ENCODE results near the gene FAM193B.
"Not testable (repeated sequence)": the region's sequence is repeated elsewhere in the genome, so short reads cannot be mapped to it uniquely, and the experiment has no call there.

The FAM193B gene

DNA sequence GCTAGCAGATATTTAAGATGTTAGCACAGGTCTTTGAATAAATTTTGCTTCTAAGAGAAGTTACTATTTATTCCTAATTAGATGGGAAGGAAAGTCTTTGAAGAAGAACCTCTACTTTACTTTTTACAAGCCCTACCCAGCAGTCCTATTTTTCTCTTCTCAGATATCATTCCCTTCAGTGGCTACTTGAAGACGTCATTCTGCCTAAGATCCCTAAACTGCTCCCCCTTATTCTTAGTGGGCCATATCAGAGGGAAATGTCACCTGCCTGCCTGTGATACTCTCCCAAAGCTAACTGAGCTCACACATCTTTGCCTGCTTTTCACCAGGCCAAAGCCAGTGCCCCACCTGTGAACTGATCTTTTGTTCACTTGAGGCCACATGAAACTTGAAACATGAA is 21.1 kb upstream of the FAM193B start:
- no peak for DNase-seq

DNA sequence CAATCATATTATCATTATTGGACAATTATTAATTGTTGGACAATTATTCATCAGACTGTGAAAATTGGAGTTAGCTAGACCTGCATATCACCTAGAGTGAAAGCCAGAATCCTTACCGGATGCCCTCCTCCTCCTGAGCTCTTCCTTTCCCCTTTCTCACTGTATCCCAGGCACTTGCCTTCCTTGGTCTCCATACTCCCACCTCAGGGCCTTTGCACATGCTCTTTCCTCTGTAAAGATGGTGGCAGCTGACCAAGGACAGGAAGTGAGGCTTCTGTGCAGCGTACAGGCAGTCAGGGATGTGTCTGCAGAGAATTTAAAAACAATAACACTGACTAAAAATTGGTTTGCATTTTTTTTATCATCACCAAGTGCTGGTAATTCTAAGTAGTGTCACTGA is 15.5 kb upstream of the FAM193B start:
- DNase-seq, result no peak

DNA sequence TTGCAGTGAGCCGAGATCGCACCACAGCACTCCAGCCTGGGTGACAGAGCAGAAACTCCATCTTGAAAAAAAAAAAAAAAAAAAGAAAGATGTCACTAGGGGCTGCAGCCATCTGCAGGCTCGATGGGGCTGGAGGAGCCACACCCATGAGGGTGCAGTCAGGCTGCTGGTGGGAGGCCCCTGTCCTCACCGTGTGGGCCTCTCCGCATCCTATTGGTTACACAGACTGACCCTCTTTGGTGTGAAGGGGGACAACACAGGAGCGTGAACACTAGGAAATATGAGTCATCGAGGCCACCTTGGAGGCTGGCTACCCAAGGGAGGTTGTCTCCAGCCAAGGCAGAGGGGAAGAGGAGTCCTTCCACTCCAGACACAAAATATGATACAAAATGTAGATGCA is 14.0 kb upstream of the FAM193B start:
- DNase-seq, result no peak

DNA sequence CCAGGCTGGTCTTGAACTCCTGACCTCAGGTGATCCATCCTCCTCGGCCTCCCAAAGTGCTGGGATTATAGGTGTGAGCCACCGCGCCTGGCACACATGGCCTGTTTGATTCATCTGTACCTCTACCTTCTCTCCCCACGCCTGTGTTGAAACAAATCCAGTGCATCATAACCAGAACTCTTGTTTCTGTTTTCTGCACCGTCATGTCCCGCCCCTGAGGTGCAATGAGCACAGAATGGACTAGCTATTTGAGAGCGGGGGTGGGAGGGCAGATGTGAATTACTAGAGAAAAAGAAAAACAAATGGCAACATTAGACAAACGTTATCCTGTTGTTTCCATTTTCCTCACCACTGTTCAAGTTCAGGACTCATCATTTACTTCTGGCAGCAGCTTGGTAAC is 10.7 kb upstream of the FAM193B start:
- DNase-seq, result no peak

DNA sequence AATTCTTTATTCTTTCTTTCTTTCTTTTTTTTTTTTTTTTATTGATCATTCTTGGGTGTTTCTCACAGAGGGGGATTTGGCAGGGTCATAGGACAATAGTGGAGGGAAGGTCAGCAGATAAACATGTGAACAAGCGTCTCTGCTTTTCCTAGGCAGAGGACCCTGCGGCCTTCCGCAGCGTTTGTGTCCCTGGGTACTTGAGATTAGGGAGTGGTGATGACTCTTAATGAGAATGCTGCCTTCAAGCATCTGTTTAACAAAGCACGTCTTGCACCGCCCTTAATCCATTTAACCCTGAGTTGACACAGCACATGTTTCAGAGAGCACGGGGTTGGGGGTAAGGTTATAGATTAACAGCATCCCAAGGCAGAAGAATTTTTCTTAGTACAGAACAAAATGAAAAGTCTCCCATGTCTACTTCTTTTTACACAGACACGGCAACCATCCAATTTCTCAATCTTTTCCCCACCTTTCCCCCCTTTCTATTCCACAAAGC is 5.1 kb upstream of the FAM193B start:
- not testable (repeated sequence) for DNase-seq

DNA sequence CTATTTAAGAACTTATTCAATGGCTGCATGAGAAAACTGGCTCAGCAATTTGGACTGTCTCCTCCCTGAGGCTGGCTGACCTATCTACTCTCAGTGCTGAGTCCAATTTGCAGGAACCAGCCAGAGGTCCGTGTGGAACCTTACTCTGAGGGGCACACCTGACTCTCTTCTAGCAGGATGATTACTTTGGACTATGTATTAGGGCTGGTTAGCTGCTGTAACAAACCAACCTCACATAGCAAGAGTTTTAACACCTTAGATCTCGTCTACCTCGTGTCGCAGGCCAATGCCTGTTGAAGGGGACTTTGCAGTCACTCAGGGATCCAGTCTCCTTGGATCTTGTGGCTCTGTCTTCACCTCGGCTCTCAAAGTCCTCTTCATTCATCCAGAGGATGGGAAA is 3.4 kb upstream of the FAM193B start:
- DNase-seq, result no peak

DNA sequence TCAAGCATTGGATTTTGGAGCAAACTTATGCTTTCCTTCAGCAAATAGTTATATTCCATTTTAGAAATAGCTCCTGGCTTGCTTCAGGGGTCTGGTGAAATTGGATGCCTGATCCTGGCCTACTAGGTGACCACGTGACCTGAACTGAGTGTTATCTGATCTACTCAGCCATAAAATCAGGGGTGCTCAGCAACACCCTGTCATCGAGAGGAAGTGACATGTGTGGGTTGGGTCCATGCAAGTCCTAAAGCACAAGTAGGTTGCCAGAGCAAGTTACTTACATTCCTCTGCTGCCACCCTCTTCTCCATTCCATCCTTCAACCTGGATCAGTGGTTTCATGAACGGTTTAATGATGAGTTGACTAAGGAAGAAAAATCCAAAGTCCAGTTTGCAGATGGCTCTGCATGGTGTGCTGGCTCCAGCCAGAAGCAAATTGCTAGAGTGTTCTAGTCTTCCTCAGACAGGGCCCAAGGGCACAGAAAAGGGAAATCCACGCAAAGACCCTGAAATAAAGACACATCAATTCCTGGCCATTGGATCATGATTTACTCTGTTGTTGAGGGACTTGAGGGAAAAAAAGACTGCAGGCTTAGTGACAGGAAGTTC is 2.8 kb upstream of the FAM193B start:
- DNase-seq, result no peak

DNA sequence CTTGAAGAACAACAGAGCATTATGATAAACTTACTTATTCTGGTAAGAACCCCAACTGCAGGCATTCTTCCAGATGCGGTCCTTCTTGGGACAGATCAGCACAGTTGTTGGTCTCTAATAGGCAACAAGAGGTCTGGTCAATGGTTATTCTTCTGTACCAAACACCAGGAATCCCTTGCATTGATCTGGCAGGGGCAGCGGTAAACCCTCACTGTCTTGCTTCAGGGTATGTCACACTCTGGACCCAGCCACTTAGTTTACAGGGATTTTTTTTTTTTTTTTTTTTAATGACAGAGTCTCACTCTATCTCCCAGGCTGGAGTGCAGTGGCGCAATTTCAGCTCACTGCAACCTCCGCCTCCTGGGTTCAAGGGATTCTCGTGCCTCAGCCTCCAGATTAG is 1.3 kb upstream of the FAM193B start:
- DNase-seq, result no peak

DNA sequence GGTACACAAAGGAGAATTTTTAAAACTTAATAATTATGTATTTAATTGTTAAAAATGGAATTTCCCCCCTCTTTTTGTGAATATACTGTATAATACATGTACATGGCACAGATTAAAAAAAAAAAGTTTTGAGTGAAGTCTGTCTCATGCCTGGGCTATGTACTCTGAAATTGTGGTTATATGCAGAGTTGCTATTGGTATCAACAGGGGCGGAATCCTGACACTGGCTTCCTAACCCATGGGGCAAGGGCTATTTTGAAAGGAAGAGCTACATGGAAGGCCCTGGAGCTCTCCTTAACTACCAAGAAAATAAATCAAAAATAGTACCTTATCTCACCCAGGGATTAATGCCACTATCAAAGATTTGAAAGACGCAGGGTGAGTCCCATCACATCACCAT is 865 bp upstream of the FAM193B start:
- DNase-seq, result no peak

DNA sequence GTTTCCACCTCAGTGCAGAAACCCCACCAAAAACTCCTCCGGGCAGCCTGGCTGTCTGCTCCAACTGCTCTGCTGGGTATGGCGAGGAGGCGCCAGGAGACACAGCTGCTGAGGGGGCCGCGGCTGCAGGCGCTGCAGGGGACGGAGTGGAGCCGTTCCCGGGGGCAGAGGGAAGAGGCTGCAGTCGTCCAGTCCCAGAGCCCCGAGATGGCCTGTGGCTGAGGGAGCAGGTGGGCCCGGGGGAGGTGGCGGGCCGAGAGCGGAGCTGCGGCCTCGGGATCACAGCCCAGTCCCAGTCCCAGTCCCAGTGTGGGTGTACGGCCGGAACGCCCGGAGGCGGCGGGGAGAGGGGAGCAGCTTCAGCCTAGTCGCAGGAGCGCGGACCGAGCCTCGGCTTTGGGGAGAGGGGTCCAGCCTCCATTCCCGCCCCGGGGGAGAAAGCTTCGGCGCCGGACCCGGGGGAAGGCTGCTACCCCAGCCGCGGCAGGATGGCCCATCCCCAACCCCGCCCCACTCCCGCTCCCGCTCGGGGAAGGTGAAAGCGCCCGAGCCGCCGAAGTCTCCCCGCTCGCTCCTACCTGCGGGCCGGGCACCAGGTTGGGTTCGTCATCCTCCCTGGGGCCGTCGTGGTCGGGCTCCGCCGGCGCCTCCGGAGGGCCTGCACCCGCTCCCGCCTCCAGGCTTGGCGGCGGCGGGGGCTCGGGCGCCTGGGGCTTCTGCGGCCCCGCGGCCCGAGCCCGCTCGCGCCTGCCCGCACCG is 513 bp downstream of the FAM193B start:
- peak; percentile 61 for DNase-seq

DNA sequence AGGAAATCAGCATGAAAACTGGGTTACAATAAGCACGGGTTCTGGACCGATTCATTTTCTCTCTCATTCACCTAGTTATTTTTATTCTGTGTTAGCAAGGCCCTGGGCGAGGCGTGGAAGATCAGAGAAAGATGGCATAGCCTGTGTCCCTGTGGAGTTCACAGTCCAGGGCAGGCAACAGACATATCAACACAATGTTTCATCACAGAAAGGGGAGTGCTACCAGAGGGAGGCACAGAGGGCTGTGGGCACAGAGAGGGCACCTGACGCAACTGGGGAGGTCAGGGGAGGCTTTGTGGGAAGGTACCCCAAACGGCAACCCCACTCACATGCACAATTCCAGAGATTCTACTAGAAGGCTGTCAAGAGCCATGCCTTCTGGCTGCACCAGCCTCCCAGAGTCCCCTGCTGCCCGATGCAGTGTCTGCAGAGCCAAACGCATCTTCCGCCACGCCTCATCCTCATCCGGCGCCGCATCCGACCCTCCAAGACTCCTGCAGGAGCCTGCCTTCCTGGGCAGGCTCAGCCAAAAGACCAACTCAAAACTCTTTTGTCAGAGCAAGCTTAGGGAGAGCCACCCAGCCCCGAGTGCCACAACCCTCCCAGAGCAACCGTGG is 1.4 kb downstream of the FAM193B start:
- no peak for DNase-seq

DNA sequence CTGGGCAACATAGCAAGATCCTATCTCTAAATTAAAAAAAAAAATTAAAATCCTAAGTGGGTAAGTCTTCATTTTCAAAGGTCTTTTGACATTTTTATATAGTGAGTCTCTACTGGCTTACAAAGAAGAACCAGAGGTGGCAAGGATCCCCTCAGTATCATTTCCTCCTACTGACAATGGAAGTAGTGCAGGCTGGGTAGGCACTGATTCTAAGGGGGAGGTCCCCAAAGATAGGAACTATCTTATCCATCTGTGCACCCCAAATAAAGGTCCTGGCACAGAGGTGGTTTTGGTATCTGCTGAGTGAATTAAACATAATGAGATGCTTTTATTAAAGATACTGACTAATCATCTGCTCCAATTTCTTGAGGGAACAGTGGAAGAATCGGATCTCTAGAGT is 4.2 kb downstream of the FAM193B start:
- DNase-seq, result no peak

DNA sequence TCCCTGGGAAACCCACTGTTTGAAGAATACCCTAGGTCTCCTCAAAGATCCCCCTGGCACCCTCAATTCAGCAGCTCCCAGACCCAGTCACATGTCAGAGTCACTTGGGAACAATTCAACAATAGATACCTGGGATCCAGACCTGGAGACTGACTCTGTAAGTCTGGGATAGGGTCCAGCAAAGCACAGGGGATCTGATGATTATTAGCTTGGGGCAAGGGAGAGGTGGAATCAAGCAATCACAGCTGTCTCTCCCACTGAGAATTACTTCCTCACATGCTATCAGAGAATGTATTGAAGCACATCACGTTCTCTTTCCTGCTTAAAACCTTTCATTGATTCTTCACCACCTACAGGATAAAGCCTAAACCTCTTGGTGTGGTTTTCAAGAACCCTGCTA is 5.9 kb downstream of the FAM193B start:
- DNase-seq, result no peak

DNA sequence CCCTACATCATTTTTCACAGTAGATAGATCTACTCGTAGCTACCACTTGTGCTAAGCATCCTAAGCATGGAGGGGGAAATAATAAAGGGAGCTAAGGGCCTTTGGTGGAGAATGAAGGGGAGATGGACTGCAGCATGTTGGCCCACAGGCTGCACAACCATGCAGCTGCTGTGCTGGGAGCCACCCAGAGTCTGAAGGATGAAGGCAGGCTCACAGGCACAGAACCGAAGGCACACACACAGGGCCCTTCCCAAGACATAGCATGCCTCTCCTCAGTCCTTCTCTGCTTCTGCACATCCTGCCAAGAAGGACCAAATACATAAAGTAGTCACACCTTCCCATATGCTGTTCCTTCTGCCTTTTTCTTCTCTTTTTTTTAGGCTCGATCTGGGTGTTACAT is 6.6 kb downstream of the FAM193B start:
- no peak for DNase-seq

DNA sequence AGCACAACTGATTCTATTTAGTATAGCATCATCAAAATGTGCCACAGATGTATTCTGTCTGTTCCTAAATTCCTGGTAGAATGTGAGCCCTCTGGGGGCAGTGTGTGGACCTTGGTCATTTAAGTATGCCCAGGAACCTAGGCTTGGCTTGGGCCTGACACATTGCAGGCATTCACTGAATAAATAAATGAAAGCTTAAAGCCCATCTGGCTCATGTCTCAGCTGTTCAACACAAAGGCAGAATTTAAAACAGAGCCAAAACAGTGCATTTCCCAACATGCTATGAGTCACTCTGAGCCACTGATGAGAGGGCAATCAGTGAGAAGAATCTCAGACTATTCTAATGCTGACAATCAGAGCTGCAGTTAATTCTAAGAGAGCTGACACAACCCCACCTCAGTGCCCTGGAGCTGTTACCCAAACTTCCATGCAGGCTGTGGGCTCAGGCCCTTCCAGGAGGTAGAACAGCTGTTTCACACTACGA is 8.1 kb downstream of the FAM193B start:
- DNase-seq, result no peak

DNA sequence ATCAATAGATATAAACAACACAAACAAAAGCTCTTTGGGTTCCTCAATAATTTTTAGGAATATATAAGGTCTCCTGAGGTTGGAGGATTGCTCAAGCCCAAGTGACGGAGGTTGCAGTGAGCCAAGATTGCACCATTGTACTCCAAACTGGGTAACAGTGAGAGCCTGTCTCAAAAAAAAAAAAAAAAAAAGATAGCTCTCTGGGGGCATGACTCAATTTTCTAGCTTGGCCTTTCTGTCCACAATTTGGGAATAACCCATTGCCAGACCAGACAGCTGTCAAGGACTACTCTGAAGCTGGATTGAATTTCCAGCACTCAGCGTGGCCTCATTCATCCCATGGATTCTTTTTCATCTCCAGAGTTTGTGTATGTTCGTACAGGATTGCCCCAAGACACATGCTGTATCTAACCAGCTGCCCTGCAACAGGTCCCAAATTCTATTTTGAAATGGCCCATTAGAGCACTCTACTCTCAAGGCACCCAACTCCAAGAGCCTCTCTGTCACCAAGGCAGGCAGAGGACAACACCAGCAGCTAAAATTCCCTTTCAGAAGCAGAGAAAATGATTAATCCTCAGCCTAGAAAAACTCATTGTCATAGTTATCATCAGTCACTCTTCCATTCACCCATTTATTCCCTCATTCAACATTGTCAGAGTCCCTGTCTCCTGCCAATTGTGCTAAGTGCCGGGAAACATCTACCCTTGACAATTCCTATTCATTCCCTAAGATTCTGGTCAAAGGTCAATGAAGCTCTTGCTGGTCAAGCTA is 8.7 kb downstream of the FAM193B start:
- no peak for DNase-seq

DNA sequence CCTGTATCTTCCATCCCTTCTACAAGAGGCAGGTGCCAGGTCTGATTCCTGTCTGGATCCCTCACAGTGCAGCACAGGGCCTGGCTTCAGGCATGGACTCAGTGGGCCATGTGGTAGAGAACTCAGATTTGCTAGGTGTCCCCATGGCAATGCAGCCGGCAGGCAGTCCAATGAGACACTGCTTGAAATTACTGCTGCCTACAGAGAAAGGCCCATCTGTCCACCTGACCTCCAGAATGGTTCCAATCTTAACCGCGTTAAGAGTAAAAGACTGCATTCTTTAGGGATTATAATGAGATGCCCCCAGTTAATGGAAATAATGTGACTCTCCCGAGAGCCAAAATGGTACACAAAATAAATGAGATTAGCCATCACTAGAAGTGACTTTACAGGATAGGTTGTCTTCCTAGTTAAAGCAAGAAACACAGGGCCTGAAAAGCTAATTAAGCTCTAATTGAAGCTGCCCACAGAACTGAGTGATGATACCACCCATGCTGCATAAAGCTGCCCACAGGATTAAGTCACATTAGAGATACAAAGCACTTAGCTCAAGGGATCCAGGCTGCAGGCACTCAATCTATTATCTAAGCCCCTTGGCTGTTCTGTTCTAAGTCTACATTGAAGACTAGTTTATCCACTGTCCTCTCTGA is 11.4 kb downstream of the FAM193B start:
- no peak for DNase-seq

DNA sequence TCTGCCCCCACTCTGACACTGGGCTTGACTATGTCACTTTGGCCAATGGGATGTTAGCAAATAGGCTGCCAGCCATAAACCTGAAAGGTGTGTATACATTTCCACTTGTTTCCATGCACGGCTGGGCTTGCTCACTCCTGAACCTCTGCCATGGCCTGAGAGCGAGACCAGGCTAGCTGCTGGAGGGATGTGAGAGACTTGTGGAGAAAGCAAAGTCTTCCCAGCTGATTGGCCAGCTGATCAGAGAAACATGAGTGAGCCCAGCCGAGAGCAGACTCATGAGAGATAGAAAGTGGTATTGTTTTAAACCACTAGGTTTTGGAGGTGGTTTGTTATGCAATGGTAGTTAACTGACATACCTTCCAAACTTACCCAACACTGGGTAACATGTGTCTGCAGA is 13.9 kb downstream of the FAM193B start:
- DNase-seq, result no peak

DNA sequence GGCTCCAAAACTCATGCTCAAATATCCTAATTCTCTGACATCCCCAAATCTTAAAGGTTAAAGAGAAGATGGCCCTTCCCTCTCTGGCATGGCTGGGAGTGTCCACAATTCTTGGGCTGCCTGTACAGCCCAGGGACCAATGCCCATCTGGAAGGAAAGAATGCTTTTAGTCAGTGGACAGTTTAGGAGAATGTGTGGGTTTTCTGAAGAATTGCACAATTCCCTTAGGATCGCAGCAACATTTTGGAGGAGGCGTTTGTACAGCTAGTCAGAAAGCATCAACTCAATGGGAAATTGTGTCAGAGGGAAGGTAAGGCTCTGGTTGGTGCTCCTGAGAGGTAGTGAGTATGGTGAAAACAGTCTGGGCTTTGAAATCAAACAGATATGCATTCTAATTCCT is 15.0 kb downstream of the FAM193B start:
- no peak for DNase-seq

DNA sequence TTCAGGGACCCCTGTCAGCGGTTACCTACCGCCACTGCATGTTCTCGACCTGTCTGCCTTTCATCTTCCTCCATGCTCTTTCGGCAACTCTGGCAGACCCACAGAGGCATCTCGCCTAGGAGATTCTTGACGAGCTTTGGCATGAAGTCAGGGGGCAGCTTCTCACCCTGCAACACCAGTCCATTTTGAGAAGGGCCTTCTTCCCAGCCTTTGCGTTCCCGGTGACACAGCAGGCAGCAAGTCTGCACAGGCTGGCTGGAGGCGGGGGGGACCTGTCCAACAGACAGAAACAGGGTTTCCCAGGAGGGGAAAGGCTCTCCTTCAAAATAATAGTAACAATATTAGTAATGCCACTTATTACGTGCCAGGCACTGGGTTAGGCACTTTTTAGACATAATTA is 15.5 kb downstream of the FAM193B start:
- no peak for DNase-seq

DNA sequence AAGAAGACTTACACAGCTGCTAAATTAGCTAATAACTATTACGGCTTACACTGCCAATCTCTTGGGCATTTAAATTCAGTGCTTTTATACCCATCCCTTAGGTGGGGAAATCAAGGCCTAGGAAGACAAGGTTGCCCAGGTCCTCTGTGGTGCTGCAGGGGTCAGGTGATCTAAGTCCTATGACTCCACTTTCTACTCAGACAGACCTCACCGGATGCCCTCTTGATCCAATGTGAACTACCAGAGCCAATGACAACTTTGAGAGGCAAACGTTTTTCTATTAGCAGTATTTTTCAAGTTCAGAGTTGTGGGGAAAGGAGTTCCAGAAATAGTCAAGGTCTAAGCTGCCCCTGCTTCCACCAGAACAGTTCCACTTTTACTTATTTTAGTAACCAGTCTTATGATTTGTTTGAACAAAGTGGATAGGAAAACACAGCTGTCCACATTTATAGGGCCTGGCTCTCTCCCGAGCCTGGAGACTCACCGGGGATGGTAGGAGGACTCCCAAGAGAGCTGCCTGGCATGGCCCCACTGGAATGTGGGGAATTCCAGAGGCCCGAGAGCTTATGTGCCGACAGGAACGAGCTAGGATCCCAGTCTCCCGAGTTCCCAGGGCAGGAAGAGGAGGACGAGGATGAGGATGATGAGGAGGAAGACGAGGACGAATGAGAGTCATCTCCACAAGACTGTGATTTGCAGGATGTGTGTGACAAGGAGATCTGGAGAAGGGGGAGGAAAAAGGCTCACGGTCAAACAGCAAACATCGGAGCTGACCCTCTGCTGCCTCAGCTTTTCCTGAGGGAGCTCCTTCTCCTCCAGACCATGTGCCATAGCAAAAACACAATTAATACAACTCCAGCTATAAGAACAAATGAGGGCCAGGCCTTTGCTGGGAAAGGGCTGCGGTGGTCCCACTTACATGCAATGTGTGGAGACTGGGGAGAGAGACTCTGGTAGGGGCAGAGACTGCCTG is 16.7 kb downstream of the FAM193B start:
- no peak for DNase-seq

DNA sequence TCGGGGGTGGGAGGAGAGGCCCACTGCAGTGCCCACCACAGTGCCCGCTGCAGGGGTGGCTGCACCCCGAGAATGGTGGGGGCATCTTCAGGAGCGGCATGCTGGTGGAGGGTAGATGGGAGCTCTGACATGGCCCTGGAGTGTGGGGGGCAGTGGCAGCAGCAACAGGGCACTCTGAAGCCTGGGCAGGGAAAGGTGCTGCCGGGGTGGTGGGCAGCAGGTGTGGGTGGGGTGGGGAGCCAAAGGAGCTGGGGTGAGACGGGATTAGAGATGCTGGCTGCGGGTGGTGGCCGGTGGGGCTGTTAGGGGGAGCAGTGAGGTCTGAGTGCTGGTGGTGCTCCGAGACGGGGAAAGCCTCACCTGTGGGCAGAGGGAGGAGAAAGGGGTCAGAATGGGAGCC is 18.0 kb downstream of the FAM193B start:
- no peak for DNase-seq
